ENCODE data around the gene LAG3.

- TF ChIP-seq, protein P1, sequence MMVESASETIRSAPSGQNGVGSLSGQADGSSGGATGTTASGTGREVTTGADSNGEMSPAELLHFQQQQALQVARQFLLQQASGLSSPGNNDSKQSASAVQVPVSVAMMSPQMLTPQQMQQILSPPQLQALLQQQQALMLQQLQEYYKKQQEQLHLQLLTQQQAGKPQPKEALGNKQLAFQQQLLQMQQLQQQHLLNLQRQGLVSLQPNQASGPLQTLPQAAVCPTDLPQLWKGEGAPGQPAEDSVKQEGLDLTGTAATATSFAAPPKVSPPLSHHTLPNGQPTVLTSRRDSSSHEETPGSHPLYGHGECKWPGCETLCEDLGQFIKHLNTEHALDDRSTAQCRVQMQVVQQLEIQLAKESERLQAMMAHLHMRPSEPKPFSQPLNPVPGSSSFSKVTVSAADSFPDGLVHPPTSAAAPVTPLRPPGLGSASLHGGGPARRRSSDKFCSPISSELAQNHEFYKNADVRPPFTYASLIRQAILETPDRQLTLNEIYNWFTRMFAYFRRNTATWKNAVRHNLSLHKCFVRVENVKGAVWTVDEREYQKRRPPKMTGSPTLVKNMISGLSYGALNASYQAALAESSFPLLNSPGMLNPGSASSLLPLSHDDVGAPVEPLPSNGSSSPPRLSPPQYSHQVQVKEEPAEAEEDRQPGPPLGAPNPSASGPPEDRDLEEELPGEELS (CRISPR knock-in tag; IDR thresholded peaks at IDR 0.05): no peak
- TF ChIP-seq, protein P2, sequence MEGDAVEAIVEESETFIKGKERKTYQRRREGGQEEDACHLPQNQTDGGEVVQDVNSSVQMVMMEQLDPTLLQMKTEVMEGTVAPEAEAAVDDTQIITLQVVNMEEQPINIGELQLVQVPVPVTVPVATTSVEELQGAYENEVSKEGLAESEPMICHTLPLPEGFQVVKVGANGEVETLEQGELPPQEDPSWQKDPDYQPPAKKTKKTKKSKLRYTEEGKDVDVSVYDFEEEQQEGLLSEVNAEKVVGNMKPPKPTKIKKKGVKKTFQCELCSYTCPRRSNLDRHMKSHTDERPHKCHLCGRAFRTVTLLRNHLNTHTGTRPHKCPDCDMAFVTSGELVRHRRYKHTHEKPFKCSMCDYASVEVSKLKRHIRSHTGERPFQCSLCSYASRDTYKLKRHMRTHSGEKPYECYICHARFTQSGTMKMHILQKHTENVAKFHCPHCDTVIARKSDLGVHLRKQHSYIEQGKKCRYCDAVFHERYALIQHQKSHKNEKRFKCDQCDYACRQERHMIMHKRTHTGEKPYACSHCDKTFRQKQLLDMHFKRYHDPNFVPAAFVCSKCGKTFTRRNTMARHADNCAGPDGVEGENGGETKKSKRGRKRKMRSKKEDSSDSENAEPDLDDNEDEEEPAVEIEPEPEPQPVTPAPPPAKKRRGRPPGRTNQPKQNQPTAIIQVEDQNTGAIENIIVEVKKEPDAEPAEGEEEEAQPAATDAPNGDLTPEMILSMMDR (IDR thresholded peaks at IDR 0.05): no peak
- no peak for TF ChIP-seq NR2C2 (CRISPR knock-in tag; IDR thresholded peaks at IDR 0.05)
Measured at GRCh38 chr12:6735448-6736191, 36.7 kb upstream of the LAG3 start.
